H54 (cell line): ENCODE data around the gene OVOL1.
"Not testable (repeated sequence)": the region's sequence is repeated elsewhere in the genome, so short reads cannot be mapped to it uniquely, and the experiment has no call there.

Experiments
- DNase-seq: peaks from one replicate; pipeline ENCODE4 v3.0.0; 2011; ENCODE audit warnings: low spot score, mixed read lengths; ENCODE audit not compliant: insufficient read length
- FAIRE-seq: peaks from 3 replicates; lab custom pipeline; 2011; peaks lifted over from hg19 to GRCh38; lab: Jason Lieb, UNC
- POLR2A ChIP-seq: IDR thresholded peaks from 2 replicates; pipeline ENCODE4 v1.6.1; 2011; ENCODE audit warnings: low read depth, mild to moderate bottlenecking, low read length

Gene OVOL1

DNA sequence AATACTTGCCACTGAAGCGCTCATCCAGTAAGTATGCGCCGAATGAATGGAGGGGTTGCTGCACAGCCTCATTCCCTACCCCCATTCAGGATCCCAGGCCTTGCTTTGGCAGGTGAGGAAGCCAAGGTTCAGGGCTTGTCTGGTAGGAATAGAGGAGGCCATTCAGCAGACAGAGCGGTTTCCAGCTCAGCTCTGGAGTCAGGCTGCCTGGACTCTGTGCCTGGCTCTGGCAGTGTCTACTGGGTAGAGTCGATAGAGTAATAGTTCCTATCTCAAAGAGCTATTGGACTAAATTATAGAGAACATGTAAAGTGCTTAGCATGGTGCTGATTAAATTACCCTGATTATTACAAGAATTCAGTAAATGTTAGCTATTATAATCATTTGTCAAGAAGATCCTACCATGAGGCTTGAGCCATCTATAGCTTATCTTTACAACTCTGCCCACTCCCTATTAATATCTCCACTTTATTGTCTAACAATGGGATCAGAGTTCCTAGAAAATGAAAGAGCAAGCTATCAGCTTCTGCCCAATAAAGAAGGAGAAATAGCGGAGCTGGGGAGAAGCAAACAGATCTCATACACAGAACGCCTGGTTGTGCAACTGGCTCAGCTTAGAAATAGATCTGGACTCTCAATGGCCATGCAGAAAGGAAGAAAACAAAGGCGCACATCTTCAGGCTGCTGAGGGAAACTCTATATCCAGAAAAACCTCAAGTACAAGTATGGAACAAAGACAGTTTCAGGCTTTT is 40.3 kb downstream of the OVOL1 start:
- no peak for TF ChIP-seq POLR2A
- FAIRE-seq = no peak

DNA sequence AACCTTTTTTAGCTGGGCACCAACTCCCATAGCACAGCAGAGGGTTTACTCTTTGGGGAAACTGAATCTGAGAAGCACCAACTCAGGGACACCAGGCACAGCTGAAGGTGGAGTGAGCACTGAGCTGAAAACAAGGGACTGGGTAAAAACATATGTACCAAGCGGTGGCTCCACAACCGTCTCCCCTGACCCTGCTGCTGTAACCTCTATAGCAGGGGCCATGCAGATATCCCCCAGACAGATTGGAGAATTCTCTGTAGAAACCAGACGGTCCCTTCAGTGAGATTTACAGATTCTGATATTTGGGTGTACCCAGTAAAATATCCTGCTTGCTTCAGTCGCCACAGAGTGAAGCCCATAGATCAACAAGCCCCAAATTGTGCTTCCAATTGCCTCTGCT is 42.6 kb downstream of the OVOL1 start:
- no peak for TF ChIP-seq POLR2A
- DNase-seq = no peak
- FAIRE-seq = no peak

More for the DNA sequence above, 40.3 kb downstream of the OVOL1 start:
- no peak for DNase-seq

GRCh38 chr11:65832231-65832630 is 45.4 kb downstream of the OVOL1 start:
- FAIRE-seq, DNase-seq: not testable (repeated sequence)

- FAIRE-seq = no peak
- DNase-seq = no peak
- TF ChIP-seq POLR2A = no peak
Measured at GRCh38 chr11:65833297-65834030, 46.6 kb downstream of the OVOL1 start, which contains the start of gene SNX32. Gene SNX32 (plus strand): TSS chr11:65833963. CDS start chr11:65834066, 103 bp downstream.

GRCh38 chr11:65834202-65834601 is 47.3 kb downstream of the OVOL1 start:
- no peak for TF ChIP-seq POLR2A
- FAIRE-seq = no peak
- no peak for DNase-seq

GRCh38 chr11:65842144-65842543 is 55.3 kb downstream of the OVOL1 start:
- FAIRE-seq (no peak), DNase-seq (no peak)
- no peak for TF ChIP-seq POLR2A

DNA sequence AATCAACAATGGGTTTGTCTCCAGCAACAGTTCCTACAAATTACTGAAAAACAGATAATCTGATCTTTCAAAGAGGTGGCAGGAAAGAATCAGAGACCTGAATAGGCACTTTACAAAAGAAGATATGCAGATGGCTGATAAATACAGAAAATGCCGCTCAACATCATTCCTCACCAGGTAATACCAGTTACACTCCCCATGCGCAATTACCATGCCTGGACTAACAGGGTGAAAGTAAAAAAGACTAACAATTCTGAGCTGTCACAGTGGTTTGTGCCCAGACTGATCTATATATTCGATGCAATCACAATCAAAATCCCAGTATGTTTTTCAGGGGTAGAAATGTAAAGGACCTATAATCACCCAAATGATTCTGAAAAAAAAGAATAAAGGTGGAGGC is 56.9 kb downstream of the OVOL1 start:
- no peak for DNase-seq
- no peak for TF ChIP-seq POLR2A
- no peak for FAIRE-seq

DNA sequence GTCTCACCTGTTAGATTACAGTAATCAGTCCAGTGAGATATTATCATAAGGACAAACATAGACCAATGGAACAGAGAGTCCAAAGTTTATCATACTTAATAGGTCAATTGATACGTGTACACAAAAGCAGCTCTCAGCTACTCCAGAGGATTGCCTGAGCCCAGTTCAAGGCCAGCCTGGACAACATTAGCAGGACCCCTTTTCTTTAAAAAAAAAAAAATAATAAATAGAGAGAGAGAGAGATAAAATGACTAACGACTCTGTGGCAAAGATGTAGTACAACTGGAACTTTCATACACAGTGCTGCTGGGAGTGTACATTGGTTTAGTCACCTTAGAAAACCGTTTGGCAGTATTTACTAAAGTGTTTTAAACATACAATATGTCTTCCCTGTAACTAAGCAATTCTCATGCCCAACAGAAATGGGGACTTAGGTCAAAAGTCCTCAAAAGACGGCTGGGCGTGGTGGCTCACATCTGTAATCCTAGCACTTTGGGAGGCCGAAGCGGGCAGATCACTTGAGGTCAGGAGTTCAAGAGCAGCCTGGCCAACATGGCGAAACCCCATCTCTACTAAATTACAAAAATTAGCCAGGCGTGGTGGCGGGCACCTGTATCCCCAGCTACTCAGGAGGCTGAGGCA is 57.5 kb downstream of the OVOL1 start:
- DNase-seq (no peak), FAIRE-seq (no peak)
- TF ChIP-seq POLR2A = no peak
